ENCODE results near the gene PLEKHA4.

PLEKHA4 gene

DNA sequence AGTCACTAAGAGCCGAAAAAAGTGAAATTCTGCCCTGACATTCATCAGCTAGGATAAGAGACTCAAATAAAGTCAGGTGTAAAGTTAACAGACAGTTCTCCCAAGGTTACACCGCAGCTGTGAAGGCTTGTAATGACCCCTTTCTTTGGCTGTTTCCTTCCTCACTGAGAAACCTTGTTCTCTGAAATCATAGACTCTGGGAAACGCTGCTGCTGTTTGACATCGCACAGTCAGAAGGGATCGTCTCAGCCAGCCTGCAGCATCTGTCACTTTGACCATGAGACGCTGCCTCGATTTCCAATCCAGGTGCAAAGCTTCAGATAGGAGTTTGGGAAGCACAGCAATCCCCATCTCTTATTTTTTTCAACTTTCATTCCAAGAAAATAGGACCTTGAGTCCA, 58.3 kb downstream of the PLEKHA4 start:
- Histone ChIP-seq H3K4me1 (ENCODE audit: control insufficient read depth, insufficient read depth, low read length, unreplicated experiment) (no peaks in the 10 kb centered on the region), H2AFZ (ENCODE audit: low read length, unreplicated experiment) (peak overlapping the region; percentile 33), H3K36me3 (ENCODE audit: insufficient read depth, low read length) (no peaks in the 10 kb centered on the region), H3K27ac (ENCODE audit: low read depth, low read length) (no peak overlapping the region), H3K27me3 (ENCODE audit: insufficient read depth, low read length) (no peaks in the 10 kb centered on the region), H3K4me3 (ENCODE audit: low read depth, low read length) (peak overlapping the region; percentile 84), H3K79me2 (ENCODE audit: control insufficient read depth, insufficient read depth, low read length, unreplicated experiment) (no peaks in the 10 kb centered on the region)

DNA sequence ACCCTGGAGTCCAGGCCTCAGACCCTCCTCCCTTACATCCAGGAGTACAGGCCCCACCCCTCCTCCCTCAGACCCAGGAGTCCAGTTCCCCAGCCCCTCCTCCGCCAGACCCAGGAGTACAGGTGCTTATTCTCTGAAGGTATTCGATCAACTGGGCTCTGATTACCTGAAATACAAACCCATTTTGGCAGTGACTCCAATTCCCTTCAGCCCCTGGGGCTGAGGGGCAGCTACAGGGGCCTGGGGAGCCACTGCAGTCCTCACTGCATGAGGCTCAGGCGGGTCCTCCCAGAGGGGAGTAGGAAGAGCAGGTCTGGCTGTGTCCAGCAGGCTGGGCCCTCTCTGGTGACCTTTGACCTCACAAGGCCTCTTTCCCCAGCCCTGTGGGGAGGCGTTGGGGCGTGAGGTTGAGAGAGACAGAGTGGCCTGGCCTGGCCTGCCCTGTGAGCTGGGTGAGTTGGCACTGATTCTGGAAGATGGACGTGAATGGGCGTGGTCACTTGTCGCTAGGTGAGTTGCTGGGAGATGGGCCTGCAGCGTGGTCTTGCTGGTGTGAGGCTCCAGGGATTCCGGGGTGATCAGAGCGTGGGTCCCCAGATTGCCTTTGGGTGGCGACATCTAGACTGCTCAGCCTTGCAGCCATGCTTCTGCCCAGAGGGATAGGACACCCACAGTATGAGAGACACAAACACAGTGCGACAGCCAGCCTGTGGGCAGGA, 60.7 kb downstream of the PLEKHA4 start:
- no peak overlapping the region for H3K27ac ChIP-seq (ENCODE audit: low read depth, low read length)
- no peaks in the 10 kb centered on the region for H3K4me1 ChIP-seq (ENCODE audit: control insufficient read depth, insufficient read depth, low read length, unreplicated experiment)
- no peak overlapping the region for H3K4me3 ChIP-seq (ENCODE audit: low read depth, low read length)

DNA sequence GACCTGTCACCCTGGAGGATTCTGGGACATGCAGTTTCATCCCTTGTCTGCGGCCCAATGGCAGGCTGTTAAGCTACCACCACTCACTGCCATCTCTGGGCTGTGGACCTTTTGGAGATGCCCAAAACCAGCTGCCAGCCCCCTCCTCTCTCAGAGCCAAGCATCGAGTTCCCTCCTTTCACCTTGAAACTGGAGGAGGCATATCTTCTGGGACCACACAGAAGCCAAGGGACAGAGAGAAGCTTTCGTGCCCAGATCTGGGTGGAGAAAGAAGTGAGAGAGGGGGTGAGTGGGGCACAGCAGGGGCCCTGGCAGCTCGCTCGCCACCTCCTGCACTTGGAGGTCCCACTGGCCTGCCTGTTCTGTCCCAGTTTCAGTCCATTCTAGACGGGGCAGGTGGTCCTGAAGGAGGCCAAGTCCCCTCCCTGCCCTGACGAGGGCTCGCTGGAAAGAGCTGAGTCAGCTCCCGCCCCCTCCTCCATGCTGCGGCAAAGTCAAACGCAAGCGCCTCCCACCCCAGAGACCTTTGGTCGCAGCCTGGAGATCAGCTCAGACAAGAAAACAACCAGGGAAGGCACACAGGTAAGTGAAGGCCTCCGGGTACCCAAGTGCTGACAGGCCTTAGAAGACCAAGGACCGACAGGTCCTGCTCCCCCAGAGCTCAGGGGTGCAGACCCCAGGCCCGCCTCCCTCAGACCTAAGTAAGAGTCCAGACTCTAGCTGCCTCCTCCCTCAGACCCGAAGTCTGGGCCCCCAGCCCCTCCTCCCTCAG, 61.4 kb downstream of the PLEKHA4 start:
- no peaks in the 10 kb centered on the region for H3K4me1 ChIP-seq (ENCODE audit: control insufficient read depth, insufficient read depth, low read length, unreplicated experiment)
- H3K36me3 ChIP-seq (ENCODE audit: insufficient read depth, low read length): no peaks in the 10 kb centered on the region
- no peak overlapping the region for H3K27ac ChIP-seq (ENCODE audit: low read depth, low read length)
- no peaks in the 10 kb centered on the region for H3K79me2 ChIP-seq (ENCODE audit: control insufficient read depth, insufficient read depth, low read length, unreplicated experiment)
- H3K27me3 ChIP-seq (ENCODE audit: insufficient read depth, low read length): no peaks in the 10 kb centered on the region
- no peak overlapping the region for H3K4me3 ChIP-seq (ENCODE audit: low read depth, low read length)
- no peak overlapping the region for H2AFZ ChIP-seq (ENCODE audit: low read length, unreplicated experiment)

More for the DNA sequence above, 60.7 kb downstream of the PLEKHA4 start:
- H3K79me2 ChIP-seq (ENCODE audit: control insufficient read depth, insufficient read depth, low read length, unreplicated experiment): no peaks in the 10 kb centered on the region
- no peaks in the 10 kb centered on the region for H3K36me3 ChIP-seq (ENCODE audit: insufficient read depth, low read length)
- H2AFZ ChIP-seq (ENCODE audit: low read length, unreplicated experiment): no peak overlapping the region
- H3K27me3 ChIP-seq (ENCODE audit: insufficient read depth, low read length): no peaks in the 10 kb centered on the region

DNA sequence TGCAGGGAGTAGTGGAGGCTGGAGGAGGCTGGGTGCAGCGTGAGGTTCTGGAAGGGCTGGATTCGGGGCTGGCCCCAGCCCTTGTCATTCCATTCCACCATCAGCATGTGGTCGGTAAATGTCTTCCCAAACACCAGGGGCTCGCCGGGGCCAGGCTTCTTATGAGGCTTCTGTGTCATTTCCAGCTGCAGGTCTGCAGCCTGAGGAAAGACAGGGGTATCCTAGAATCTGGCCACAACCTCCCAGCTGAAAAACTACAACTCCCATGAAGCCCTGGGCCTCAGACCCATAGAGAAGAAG, 61.9 kb downstream of the PLEKHA4 start:
- Histone ChIP-seq H3K36me3 (ENCODE audit: insufficient read depth, low read length) (no peaks in the 10 kb centered on the region), H3K79me2 (ENCODE audit: control insufficient read depth, insufficient read depth, low read length, unreplicated experiment) (no peaks in the 10 kb centered on the region), H3K27ac (ENCODE audit: low read depth, low read length) (no peak overlapping the region)

DNA sequence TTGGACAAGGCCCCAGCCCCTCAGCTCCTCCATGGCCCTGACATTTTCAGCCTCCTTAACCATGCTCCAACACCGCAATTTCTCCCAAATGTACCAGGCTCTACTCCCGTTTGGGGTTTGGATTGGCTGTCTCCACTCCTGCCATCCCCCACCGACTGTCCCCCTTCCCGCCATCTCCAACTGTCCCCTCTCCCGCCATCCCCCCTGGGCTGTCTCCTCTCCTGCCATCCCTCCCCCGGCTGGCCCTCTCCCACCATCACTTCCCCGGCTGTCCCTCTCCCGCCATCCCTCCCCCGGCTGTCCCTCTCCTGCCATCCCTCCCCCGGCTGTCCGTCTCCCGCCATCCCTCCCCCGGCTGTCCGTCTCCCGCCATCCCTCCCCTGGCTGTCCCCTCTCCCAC, 63.0 kb downstream of the PLEKHA4 start:
- Histone ChIP-seq H3K79me2 (ENCODE audit: control insufficient read depth, insufficient read depth, low read length, unreplicated experiment) (no peaks in the 10 kb centered on the region), H3K27ac (ENCODE audit: low read depth, low read length) (no peak overlapping the region), H3K4me3 (ENCODE audit: low read depth, low read length) (no peak overlapping the region), H3K36me3 (ENCODE audit: insufficient read depth, low read length) (no peaks in the 10 kb centered on the region), H3K4me1 (ENCODE audit: control insufficient read depth, insufficient read depth, low read length, unreplicated experiment) (no peaks in the 10 kb centered on the region), H2AFZ (ENCODE audit: low read length, unreplicated experiment) (no peak overlapping the region), H3K27me3 (ENCODE audit: insufficient read depth, low read length) (no peaks in the 10 kb centered on the region)

More for the DNA sequence above, 61.9 kb downstream of the PLEKHA4 start:
- H3K4me1 ChIP-seq (ENCODE audit: control insufficient read depth, insufficient read depth, low read length, unreplicated experiment): no peaks in the 10 kb centered on the region
- no peaks in the 10 kb centered on the region for H3K27me3 ChIP-seq (ENCODE audit: insufficient read depth, low read length)
- no peak overlapping the region for H2AFZ ChIP-seq (ENCODE audit: low read length, unreplicated experiment)
- no peak overlapping the region for H3K4me3 ChIP-seq (ENCODE audit: low read depth, low read length)

DNA sequence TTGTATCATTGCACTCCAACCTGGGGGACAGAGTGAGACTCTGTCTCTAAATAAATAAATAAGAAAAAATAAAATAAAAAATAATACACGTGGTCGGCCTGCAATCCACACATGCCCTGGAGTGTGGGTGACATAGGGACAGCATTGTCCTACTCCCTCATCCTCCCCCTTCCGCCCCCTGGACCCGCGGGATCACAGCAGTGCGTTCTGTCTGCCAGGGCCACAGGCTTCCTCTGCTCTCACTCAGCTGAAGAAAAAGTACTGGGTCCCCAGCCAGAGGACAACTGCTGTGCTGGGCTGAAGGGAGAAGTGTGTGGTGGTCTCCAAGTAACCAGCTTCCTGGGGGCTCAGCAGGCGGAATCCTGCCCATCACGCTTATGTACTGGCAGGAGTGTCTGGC, 63.9 kb downstream of the PLEKHA4 start:
- Histone ChIP-seq H3K27ac (ENCODE audit: low read depth, low read length) (no peak overlapping the region), H3K4me3 (ENCODE audit: low read depth, low read length) (no peak overlapping the region), H3K4me1 (ENCODE audit: control insufficient read depth, insufficient read depth, low read length, unreplicated experiment) (peaks cover 2% of the 10 kb centered on the region), H2AFZ (ENCODE audit: low read length, unreplicated experiment) (no peak overlapping the region), H3K36me3 (ENCODE audit: insufficient read depth, low read length) (no peaks in the 10 kb centered on the region), H3K27me3 (ENCODE audit: insufficient read depth, low read length) (no peaks in the 10 kb centered on the region), H3K79me2 (ENCODE audit: control insufficient read depth, insufficient read depth, low read length, unreplicated experiment) (no peaks in the 10 kb centered on the region)

DNA sequence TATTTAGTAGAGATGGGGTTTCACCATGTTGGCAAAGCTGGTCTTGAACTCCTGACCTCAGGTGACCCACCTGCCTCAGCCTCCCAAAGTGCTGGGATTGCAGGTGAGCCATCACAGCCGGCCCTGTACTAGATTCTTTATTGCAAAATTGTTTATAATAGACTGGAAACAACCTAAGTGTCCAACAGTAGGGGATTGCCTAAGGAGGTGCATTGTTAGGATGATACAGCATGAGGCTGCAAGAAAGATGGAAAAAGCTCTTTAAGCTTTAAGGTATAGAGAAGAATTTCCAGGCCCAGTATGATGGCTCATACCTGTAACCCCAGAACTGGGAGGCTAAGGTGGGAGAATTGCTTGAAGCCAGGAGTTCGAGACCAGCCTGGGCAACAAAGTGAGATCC, 65.8 kb downstream of the PLEKHA4 start:
- H2AFZ ChIP-seq (ENCODE audit: low read length, unreplicated experiment): no peak overlapping the region
- H3K36me3 ChIP-seq (ENCODE audit: insufficient read depth, low read length): no peaks in the 10 kb centered on the region
- H3K79me2 ChIP-seq (ENCODE audit: control insufficient read depth, insufficient read depth, low read length, unreplicated experiment): no peaks in the 10 kb centered on the region
- H3K4me3 ChIP-seq (ENCODE audit: low read depth, low read length): no peak overlapping the region
- H3K27ac ChIP-seq (ENCODE audit: low read depth, low read length): no peak overlapping the region
- H3K27me3 ChIP-seq (ENCODE audit: insufficient read depth, low read length): no peaks in the 10 kb centered on the region
- H3K4me1 ChIP-seq (ENCODE audit: control insufficient read depth, insufficient read depth, low read length, unreplicated experiment): peaks cover 9% of the 10 kb centered on the region

DNA sequence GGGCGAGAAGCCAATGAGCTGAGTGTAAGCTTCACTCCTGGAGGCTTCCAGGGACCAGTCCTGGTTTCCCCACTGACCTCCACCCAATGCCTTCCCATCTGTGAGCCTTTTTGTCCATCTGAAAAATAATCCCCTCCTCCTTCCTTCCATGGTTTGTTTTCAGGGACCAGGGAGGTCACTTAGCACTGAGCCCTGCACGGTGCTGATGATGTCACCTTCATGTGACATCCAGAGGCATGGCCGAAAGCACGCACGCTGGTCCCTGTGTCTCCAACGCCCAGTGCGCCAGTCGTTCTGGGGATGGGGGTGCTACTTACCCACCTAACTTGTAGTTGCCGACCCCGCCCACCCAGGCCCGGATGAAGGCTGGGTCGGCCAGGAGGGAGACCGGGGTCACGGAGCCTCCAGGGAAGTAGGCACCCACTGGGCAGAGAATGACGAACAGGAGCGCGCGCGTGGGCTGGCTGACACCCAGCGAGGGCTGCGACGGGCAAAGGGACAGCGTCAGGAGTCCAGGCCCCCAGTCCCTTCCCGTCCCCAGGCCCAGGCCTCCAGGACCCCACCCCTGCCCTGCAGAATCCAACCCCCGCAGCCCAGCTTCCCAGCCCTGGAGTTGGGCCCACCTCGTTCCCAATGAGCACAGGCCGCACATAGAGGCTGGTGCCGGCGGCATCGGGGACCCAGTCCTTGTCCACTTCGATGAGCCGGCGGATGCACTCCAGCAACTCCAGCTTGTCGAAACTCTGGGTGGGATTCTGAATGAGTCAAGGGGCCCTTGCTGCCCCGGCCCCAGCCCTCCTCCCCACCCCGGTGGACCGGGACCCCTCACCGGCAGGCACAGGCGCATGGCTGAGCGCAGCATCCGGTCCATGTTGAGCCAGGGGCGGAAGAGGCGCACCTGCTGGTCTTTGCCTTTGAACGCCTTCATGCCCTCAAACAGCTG, 68.8 kb downstream of the PLEKHA4 start:
- Histone ChIP-seq H3K4me1 (ENCODE audit: control insufficient read depth, insufficient read depth, low read length, unreplicated experiment) (peaks cover 9% of the 10 kb centered on the region), H3K79me2 (ENCODE audit: control insufficient read depth, insufficient read depth, low read length, unreplicated experiment) (no peaks in the 10 kb centered on the region), H3K4me3 (ENCODE audit: low read depth, low read length) (no peak overlapping the region), H3K27ac (ENCODE audit: low read depth, low read length) (peak overlapping the region; percentile 10; the same call in 1 of the 2 replicates), H2AFZ (ENCODE audit: low read length, unreplicated experiment) (no peak overlapping the region), H3K27me3 (ENCODE audit: insufficient read depth, low read length) (no peaks in the 10 kb centered on the region), H3K36me3 (ENCODE audit: insufficient read depth, low read length) (no peaks in the 10 kb centered on the region)

DNA sequence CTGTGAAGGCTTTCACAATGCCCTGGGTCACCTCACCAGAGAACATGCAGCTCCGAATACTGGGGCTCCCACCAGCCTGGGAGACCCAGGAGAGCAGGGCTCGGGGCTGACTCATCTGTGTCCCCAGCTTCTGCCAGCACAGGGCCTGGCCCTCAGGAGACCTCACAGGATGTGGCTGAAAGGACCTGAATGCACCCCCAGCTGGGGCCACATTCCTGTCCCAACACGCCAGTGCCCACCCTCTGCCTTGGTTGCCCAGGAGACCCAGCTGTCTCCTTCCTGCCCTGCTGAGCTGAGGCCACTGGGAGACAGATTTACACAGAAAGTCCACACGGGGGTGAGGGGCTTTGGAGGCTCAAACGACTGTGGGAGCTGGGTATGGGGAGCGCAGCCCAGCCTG, 69.5 kb downstream of the PLEKHA4 start:
- Histone ChIP-seq H3K4me3 (ENCODE audit: low read depth, low read length) (no peak overlapping the region), H3K27ac (ENCODE audit: low read depth, low read length) (peak overlapping the region; percentile 10; the same call in 1 of the 2 replicates), H3K79me2 (ENCODE audit: control insufficient read depth, insufficient read depth, low read length, unreplicated experiment) (no peaks in the 10 kb centered on the region), H2AFZ (ENCODE audit: low read length, unreplicated experiment) (no peak overlapping the region), H3K36me3 (ENCODE audit: insufficient read depth, low read length) (no peaks in the 10 kb centered on the region), H3K27me3 (ENCODE audit: insufficient read depth, low read length) (no peaks in the 10 kb centered on the region), H3K4me1 (ENCODE audit: control insufficient read depth, insufficient read depth, low read length, unreplicated experiment) (peaks cover 9% of the 10 kb centered on the region)

DNA sequence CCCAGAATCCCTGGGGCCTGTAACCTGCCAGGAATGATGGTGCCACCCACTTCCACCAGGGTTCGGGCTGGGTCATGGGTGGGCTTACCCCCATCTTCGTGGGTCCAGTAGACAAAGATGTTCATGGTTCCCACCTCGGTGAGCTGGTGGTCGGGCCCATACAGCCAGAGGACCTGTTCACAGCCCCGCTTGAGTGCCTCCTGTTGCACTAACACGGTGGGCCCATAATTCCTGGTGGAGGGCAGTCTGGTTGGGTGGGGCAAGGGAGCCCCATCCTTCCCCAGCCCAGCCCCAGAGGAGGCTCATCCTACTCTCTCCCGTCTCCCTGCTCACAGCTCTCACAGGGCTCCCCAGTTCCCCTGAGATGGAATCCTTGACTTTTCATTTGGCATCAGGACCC, 71.3 kb downstream of the PLEKHA4 start:
- Histone ChIP-seq H3K79me2 (ENCODE audit: control insufficient read depth, insufficient read depth, low read length, unreplicated experiment) (no peaks in the 10 kb centered on the region), H3K27ac (ENCODE audit: low read depth, low read length) (no peak overlapping the region), H2AFZ (ENCODE audit: low read length, unreplicated experiment) (no peak overlapping the region), H3K27me3 (ENCODE audit: insufficient read depth, low read length) (no peaks in the 10 kb centered on the region), H3K4me1 (ENCODE audit: control insufficient read depth, insufficient read depth, low read length, unreplicated experiment) (peaks cover 9% of the 10 kb centered on the region), H3K4me3 (ENCODE audit: low read depth, low read length) (no peak overlapping the region), H3K36me3 (ENCODE audit: insufficient read depth, low read length) (no peaks in the 10 kb centered on the region)

Measured in ACC112 (cell line).